Stomach (tissue), 9 donors: ENCODE measurements around the gene IRAK1. TPM values are rescaled to one million over a fixed set of nuclear protein-coding genes. Genes with fewer than 3 reads are reported as not detected.
A peak's percentile ranks its signal among the peaks of the same experiment; 100 is the strongest.

Experiments used
- DNase-seq, 2 donors: peaks; one replicate each; pipeline versions ENCODE4 v3.0.0 to v3.0.0-alpha.2; 2013 to 2019
- H3K27ac ChIP-seq, 5 donors: fragments of 200-600 bp in 4 of 5; sonication (generic) in 4 of 5; one replicate each; pipeline ENCODE4 v1.5.1; 2013 to 2019; ENCODE audit warnings: mild to moderate bottlenecking in 1 of 5, moderate library complexity in 1 of 5
- H3K27me3 ChIP-seq, 3 donors: fragments of 200-600 bp; sonication (generic); one replicate each; pipeline ENCODE4 v1.5.1; 2017 to 2019; ENCODE audit warnings: mixed run types in 1 of 3
- H3K36me3 ChIP-seq, 4 donors: fragments of 200-600 bp; sonication (generic); 1 replicate in 3 of 4; 2 replicates in 1 of 4; pipeline ENCODE4 v1.5.1; 2016 to 2019
- H3K4me1 ChIP-seq, 4 donors: fragments of 200-600 bp; sonication (generic); one replicate each; pipeline ENCODE4 v1.5.1; 2016 to 2019
- H3K4me3 ChIP-seq, 4 donors: fragments of 200-600 bp; sonication (generic) in 3 of 4; one replicate each; pipeline ENCODE4 v1.5.1; 2016 to 2019; ENCODE audit warnings: mild to moderate bottlenecking in 1 of 4
- H3K9me3 ChIP-seq, 4 donors: fragments of 200-600 bp; sonication (generic); one replicate each; pipeline ENCODE4 v1.5.1; 2016 to 2019
- EP300 ChIP-seq: sonication (generic); formaldehyde crosslinking; IDR thresholded peaks from one replicate; pipeline ENCODE4 v1.6.1; 2017; ENCODE audit warnings: antibody characterized with exemption
- POLR2A ChIP-seq, 4 donors: fragments of 450-650 bp; IDR thresholded peaks; one replicate each; pipeline ENCODE4 v1.6.1; 2016; ENCODE audit warnings: antibody characterized with exemption in 4 of 4, control low read depth in 2 of 4, mild to moderate bottlenecking in 1 of 4, moderate library complexity in 1 of 4
- POLR2AphosphoS5 ChIP-seq, 3 donors: sonication (generic); formaldehyde crosslinking; IDR thresholded peaks; one replicate each; pipeline ENCODE4 v1.6.1; 2016; ENCODE audit warnings: antibody characterized with exemption in 3 of 3
- WGBS, 5 donors: extraction: QIAGEN DNeasy Blood & Tissue Kit in 3 of 5; methylation state at CpG; one replicate each; pipeline versions ENCODE4 v1.1.5 to v1.1.7; 2013 to 2018; 5-methylcytosine and 5-hydroxymethylcytosine counted together
- intact Hi-C: fragments of 100-400 bp; cut with DNase I; formaldehyde crosslinking; loops from one replicate; pipeline ENCODE4 v1.15.1; 2023; ENCODE audit warnings: low total_unique reads
- polyA plus RNA-seq, 3 donors: library from polyadenylated mRNA; stranded (reverse); fragments of 200-250 nt; gene quantifications; one replicate each; pipeline ENCODE4 v1.2.3, GENCODE V29; 2013
- total RNA-seq, 5 donors: library from RNA; depleted of rRNA; stranded (reverse); fragments of >200 nt; gene quantifications; one replicate each; pipeline versions ENCODE4 v1.1.0 to v1.2.3, GENCODE V29; 2014 to 2016
- TF ChIP-seq, protein P1 (sequence below), 7 experiments: fragments of 450-650 bp in 4 of 7; fragments of 200-600 bp in 3 of 7; sonication (generic) in 3 of 7; IDR thresholded peaks; one replicate each; pipeline ENCODE4 v1.5.1; 2016 to 2019; ENCODE audit warnings: antibody characterized with exemption in 7 of 7, control low read depth in 2 of 7, mild to moderate bottlenecking in 1 of 7
- donor health status: healthy with polysubstance abuse.
- donor health status: Bipolar disorder and iron deficiency.
- donor health status: healthy.

IRAK1 gene
- total and polyA plus RNA-seq, 8 donors, result 25.5 to 211 (median 66.9) TPM

- Histone ChIP-seq H3K36me3 (peaks cover 20 to 32% (median 31%) of the 10 kb centered on the region in 4 donors), H3K4me1 (peaks cover 34 to 59% (median 50%) of the 10 kb centered on the region in 4 donors), H3K9me3 (no peaks in the 10 kb centered on the region), H3K27ac (peak overlapping the region in 3 of 5 donors; percentile 99), H3K27me3 (no peaks in the 10 kb centered on the region), H3K4me3 (peak overlapping the region in 1 of 4 donors; percentile 90)
- intact Hi-C loops, result no loop called here
- peak in 1 of 2 donors; percentile 60 for DNase-seq
- 36 to 69% (median 60%) methylated on average over 8 to 15 of the region's 15 CpGs for WGBS, 5 donors
- TF ChIP-seq POLR2A (IDR thresholded peaks at IDR 0.05), result no peak
- no peak for TF ChIP-seq EP300
- TF ChIP-seq, protein P1, sequence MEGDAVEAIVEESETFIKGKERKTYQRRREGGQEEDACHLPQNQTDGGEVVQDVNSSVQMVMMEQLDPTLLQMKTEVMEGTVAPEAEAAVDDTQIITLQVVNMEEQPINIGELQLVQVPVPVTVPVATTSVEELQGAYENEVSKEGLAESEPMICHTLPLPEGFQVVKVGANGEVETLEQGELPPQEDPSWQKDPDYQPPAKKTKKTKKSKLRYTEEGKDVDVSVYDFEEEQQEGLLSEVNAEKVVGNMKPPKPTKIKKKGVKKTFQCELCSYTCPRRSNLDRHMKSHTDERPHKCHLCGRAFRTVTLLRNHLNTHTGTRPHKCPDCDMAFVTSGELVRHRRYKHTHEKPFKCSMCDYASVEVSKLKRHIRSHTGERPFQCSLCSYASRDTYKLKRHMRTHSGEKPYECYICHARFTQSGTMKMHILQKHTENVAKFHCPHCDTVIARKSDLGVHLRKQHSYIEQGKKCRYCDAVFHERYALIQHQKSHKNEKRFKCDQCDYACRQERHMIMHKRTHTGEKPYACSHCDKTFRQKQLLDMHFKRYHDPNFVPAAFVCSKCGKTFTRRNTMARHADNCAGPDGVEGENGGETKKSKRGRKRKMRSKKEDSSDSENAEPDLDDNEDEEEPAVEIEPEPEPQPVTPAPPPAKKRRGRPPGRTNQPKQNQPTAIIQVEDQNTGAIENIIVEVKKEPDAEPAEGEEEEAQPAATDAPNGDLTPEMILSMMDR (IDR thresholded peaks at IDR 0.05), result no peak
- no peak for TF ChIP-seq POLR2AphosphoS5 (IDR thresholded peaks at IDR 0.05)
These were observed 53.4 kb downstream of the IRAK1 start for GRCh38 chrX:153966283-153966688.

GRCh38 chrX:153965406-153965805, 54.3 kb downstream of the IRAK1 start:
- no peak overlapping the region for H3K4me3 ChIP-seq
- peaks cover 34 to 59% (median 48%) of the 10 kb centered on the region in 4 donors for H3K4me1 ChIP-seq
- H3K9me3 ChIP-seq, result no peaks in the 10 kb centered on the region
- DNase-seq, result no peak
- no peak for TF ChIP-seq POLR2A (IDR thresholded peaks at IDR 0.05)
- TF ChIP-seq POLR2AphosphoS5 (IDR thresholded peaks at IDR 0.05), result no peak
- TF ChIP-seq, protein P1 (IDR thresholded peaks at IDR 0.05), result no peak
- no peak for TF ChIP-seq EP300
- H3K27me3 ChIP-seq, result no peaks in the 10 kb centered on the region
- H3K27ac ChIP-seq, result peak overlapping the region in 2 of 5 donors; percentile 99
- 75 to 92% (median 85%) methylated on average over 2 to 5 of the region's 5 CpGs for WGBS, 5 donors
- H3K36me3 ChIP-seq, result peaks cover 25 to 41% (median 40%) of the 10 kb centered on the region in 4 donors
- intact Hi-C loops, result no loop called here

DNA sequence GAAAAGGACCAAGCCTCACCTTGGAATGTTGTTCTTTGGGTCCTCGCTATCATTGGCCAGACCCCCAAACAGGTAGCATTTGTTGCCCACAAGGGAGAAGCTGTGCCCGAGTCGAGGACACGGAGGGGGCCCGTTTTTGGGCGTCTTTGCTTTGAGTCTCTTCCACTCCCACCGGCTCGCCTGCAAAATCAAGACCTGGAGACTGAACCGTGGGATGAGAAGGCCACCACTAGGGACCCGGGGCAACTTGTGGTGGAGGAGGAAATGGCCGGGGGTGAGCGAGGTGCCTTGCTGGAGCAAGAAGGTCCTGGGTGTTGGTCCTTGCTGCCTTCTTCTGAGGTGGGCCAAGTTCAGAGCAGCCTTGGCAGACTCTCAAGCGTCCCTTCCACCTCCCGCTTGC, 55.6 kb downstream of the IRAK1 start:
- WGBS, 5 donors, result 88 to 100% (median 89%) methylated on average over 2 to 14 of the region's 14 CpGs
- no peak for TF ChIP-seq POLR2A (IDR thresholded peaks at IDR 0.05)
- TF ChIP-seq, protein P1 (IDR thresholded peaks at IDR 0.05), result no peak
- no peak for TF ChIP-seq POLR2AphosphoS5 (IDR thresholded peaks at IDR 0.05)
- TF ChIP-seq EP300, result no peak
- intact Hi-C loops, result no loop called here

GRCh38 chrX:153963546-153963945, 56.2 kb downstream of the IRAK1 start:
- WGBS, 5 donors, result 85 to 94% (median 92%) methylated on average over 2 to 12 of the region's 12 CpGs
- DNase-seq, result no peak
- peaks cover 37 to 60% (median 58%) of the 10 kb centered on the region in 4 donors for H3K36me3 ChIP-seq

More for the DNA sequence above, 55.6 kb downstream of the IRAK1 start:
- Histone ChIP-seq H3K4me3 (no peak overlapping the region), H3K9me3 (no peaks in the 10 kb centered on the region), H3K27me3 (peaks cover 0 to 5% (median 0%) of the 10 kb centered on the region in 3 donors), H3K36me3 (peaks cover 36 to 54% (median 53%) of the 10 kb centered on the region in 4 donors), H3K27ac (no peak overlapping the region), H3K4me1 (peaks cover 31 to 50% (median 39%) of the 10 kb centered on the region in 4 donors)
- DNase-seq, result no peak

More at GRCh38 chrX:153963546-153963945, 56.2 kb downstream of the IRAK1 start:
- H3K9me3 ChIP-seq, result no peaks in the 10 kb centered on the region
- TF ChIP-seq POLR2A (IDR thresholded peaks at IDR 0.05), result no peak
- TF ChIP-seq EP300, result no peak
- TF ChIP-seq, protein P1 (IDR thresholded peaks at IDR 0.05), result no peak
- TF ChIP-seq POLR2AphosphoS5 (IDR thresholded peaks at IDR 0.05), result no peak
- intact Hi-C loops, result no loop called here
- no peak overlapping the region for H3K4me3 ChIP-seq
- no peak overlapping the region for H3K27ac ChIP-seq
- peaks cover 25 to 44% (median 33%) of the 10 kb centered on the region in 4 donors for H3K4me1 ChIP-seq
- peaks cover 0 to 5% (median 0%) of the 10 kb centered on the region in 3 donors for H3K27me3 ChIP-seq
